DOHH2 (cell line): Measurements from ENCODE around the gene SCNM1.

Experiments
- H3F3A ChIP-seq: fragments of 200-600 bp; sonication (generic), shearing (Covaris generic); 2 replicates; pipeline ENCODE4 v1.6.0; 2016; ENCODE audit warnings: antibody characterized with exemption, mild to moderate bottlenecking; ENCODE audit not compliant: control insufficient read depth, insufficient read depth
- H3K27ac ChIP-seq: fragments of 200-600 bp; sonication (generic); 2 replicates; pipeline ENCODE4 v1.5.1; 2014; ENCODE audit warnings: low read depth, mild to moderate bottlenecking, low read length, moderate library complexity
- H3K27me3 ChIP-seq: fragments of 200-600 bp; sonication (generic); 2 replicates; pipeline ENCODE4 v1.6.1; 2014; ENCODE audit warnings: mild to moderate bottlenecking, low read length, mixed read lengths; ENCODE audit not compliant: control insufficient read depth
- H3K36me3 ChIP-seq: fragments of 200-600 bp; sonication (generic); 2 replicates; pipeline ENCODE4 v1.6.1; 2014; ENCODE audit warnings: mild to moderate bottlenecking, low read length, moderate library complexity, mixed read lengths; ENCODE audit not compliant: control insufficient read depth
- H3K4me1 ChIP-seq: fragments of 200-600 bp; sonication (generic); 2 replicates; pipeline ENCODE4 v1.6.1; 2014; ENCODE audit warnings: mild to moderate bottlenecking, low read length, mixed read lengths; ENCODE audit not compliant: control insufficient read depth
- H3K4me2 ChIP-seq: fragments of 200-600 bp; sonication (generic); 2 replicates; pipeline ENCODE4 v1.6.0; 2014; ENCODE audit warnings: mild to moderate bottlenecking, low read length, moderate library complexity
- H3K4me3 ChIP-seq: fragments of 200-600 bp; sonication (generic); 2 replicates; pipeline ENCODE4 v1.5.1; 2014; ENCODE audit warnings: mild to moderate bottlenecking, low read length, mixed read lengths
- H3K79me2 ChIP-seq: fragments of 200-600 bp; sonication (generic); 2 replicates; pipeline ENCODE4 v1.6.1; 2014; ENCODE audit warnings: mild to moderate bottlenecking, low read length, mixed read lengths; ENCODE audit not compliant: control insufficient read depth
- H3K9me2 ChIP-seq: fragments of 200-600 bp; sonication (generic); replicated peaks from 2 replicates; pipeline ENCODE4 v1.6.1; 2014; ENCODE audit warnings: mild to moderate bottlenecking, low read length, mixed read lengths; ENCODE audit not compliant: control insufficient read depth
- H3K9me3 ChIP-seq: fragments of 200-600 bp; sonication (generic); 2 replicates; pipeline ENCODE4 v1.6.1; 2014; ENCODE audit warnings: antibody characterized with exemption, low read length, mixed read lengths; ENCODE audit not compliant: control insufficient read depth, insufficient read depth
- H4K20me1 ChIP-seq: fragments of 200-600 bp; sonication (generic); 2 replicates; pipeline ENCODE4 v1.6.0; 2014; ENCODE audit warnings: low read depth, mild to moderate bottlenecking, antibody characterized with exemption, low read length, moderate library complexity; ENCODE audit not compliant: control insufficient read depth, insufficient read depth
- CTCF ChIP-seq: fragments of 200-600 bp; sonication (generic); IDR thresholded peaks from one replicate; pipeline ENCODE4 v1.5.1; 2014; ENCODE audit warnings: antibody characterized with exemption, mild to moderate bottlenecking, low read depth, low read length; ENCODE audit not compliant: poor library complexity, severe bottlenecking
- EZH2phosphoT487 ChIP-seq: fragments of 200-600 bp; sonication (generic); IDR thresholded peaks from 2 replicates; pipeline ENCODE4 v1.6.1; 2017; ENCODE audit warnings: borderline replicate concordance, mild to moderate bottlenecking, antibody characterized with exemption, low read length, moderate library complexity, mixed read lengths

The SCNM1 gene

GRCh38 chr1:151135433-151136385 is 30.2 kb upstream of the SCNM1 start:
- Histone ChIP-seq H3K4me2 (no peak overlapping the region), H3K4me3 (no peak overlapping the region), H3K9me2 (no peaks in the 10 kb centered on the region), H3K79me2 (no peaks in the 10 kb centered on the region), H3K36me3 (no peaks in the 10 kb centered on the region), H4K20me1 (no peaks in the 10 kb centered on the region), H3K9me3 (no peaks in the 10 kb centered on the region), H3K27ac (no peak overlapping the region), H3K27me3 (0 out of 2 replicates have a peak, but pooled peaks cover 3% of the 10 kb centered on the region), H3K4me1 (peaks cover 12% of the 10 kb centered on the region), H3F3A (no peaks in the 10 kb centered on the region)
- peak; percentile 45 for TF ChIP-seq CTCF
- TF ChIP-seq EZH2phosphoT487, result no peak

DNA sequence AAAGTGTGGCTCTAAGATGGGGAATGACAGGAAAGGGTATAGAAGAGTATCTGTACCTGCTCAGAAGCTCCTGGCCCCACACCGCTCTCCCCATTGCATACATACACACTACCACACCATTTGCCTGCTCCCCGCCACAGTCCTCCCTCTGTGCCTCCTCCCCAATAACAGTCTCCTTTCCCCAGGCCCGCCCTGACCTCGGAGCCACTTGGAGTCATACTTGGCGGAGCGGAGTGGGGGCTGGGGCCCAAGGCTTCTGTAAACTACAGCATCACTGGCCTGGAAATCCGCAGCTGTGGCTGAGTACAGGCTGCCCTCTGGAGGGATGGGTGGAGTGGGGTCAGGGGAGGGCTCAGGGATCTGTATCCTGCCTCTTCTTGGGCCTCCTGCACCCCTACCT is 28.2 kb upstream of the SCNM1 start:
- H3K4me3 ChIP-seq, result no peak overlapping the region
- no peak overlapping the region for H3K4me2 ChIP-seq
- H3K79me2 ChIP-seq, result no peaks in the 10 kb centered on the region
- peaks cover 13% of the 10 kb centered on the region for H3K4me1 ChIP-seq
- H3K9me3 ChIP-seq, result no peaks in the 10 kb centered on the region
- no peaks in the 10 kb centered on the region for H3F3A ChIP-seq
- no peaks in the 10 kb centered on the region for H3K27me3 ChIP-seq
- H3K9me2 ChIP-seq, result no peaks in the 10 kb centered on the region
- TF ChIP-seq CTCF (no peak), EZH2phosphoT487 (no peak)
- no peaks in the 10 kb centered on the region for H3K36me3 ChIP-seq
- H4K20me1 ChIP-seq, result no peaks in the 10 kb centered on the region
- H3K27ac ChIP-seq, result no peak overlapping the region

- Histone ChIP-seq H3K4me1 (peaks cover 51% of the 10 kb centered on the region), H4K20me1 (no peaks in the 10 kb centered on the region), H3K4me2 (peak overlapping the region; percentile 33), H3K27ac (peak overlapping the region; percentile 14), H3K9me3 (no peaks in the 10 kb centered on the region), H3K36me3 (no peaks in the 10 kb centered on the region), H3F3A (no peaks in the 10 kb centered on the region), H3K27me3 (no peaks in the 10 kb centered on the region), H3K4me3 (peak overlapping the region; percentile 22), H3K79me2 (no peaks in the 10 kb centered on the region), H3K9me2 (no peaks in the 10 kb centered on the region)
- no peak for TF ChIP-seq CTCF
- no peak for TF ChIP-seq EZH2phosphoT487
Observed at GRCh38 chr1:151142411-151143056, 23.4 kb upstream of the SCNM1 start.
